SU-DHL-6 (cell line): ENCODE measurements around the gene TNFRSF18.

ENCODE experiments used
- H2AFZ ChIP-seq: fragments of 200-600 bp; sonication (generic); 2 replicates; pipeline ENCODE4 v1.6.1; 2014; ENCODE audit warnings: low read depth, mild to moderate bottlenecking, moderate library complexity, mixed read lengths, antibody characterized with exemption, low read length; ENCODE audit not compliant: severe bottlenecking
- H3F3A ChIP-seq: fragments of 200-600 bp; shearing (Covaris generic); 2 replicates; pipeline ENCODE4 v1.6.0; 2016; ENCODE audit warnings: antibody characterized with exemption, mild to moderate bottlenecking; ENCODE audit not compliant: insufficient read depth
- H3K27ac ChIP-seq: fragments of 200-600 bp; sonication (generic); 2 replicates; pipeline ENCODE4 v1.5.1; 2016; ENCODE audit warnings: low read depth, mild to moderate bottlenecking, low read length, moderate library complexity, mixed read lengths
- H3K27me3 ChIP-seq: fragments of 200-600 bp; sonication (generic), shearing (Covaris generic); 2 replicates; pipeline ENCODE4 v1.6.0; 2014; ENCODE audit warnings: mild to moderate bottlenecking, low read length
- H3K36me3 ChIP-seq: fragments of 200-600 bp; sonication (generic); 2 replicates; pipeline ENCODE4 v1.6.1; 2014; ENCODE audit warnings: mild to moderate bottlenecking, low read length, mixed read lengths
- H3K4me2 ChIP-seq: fragments of 300-600, 200-600 bp; shearing (Covaris generic), sonication (generic); 2 replicates; pipeline ENCODE4 v1.6.0; 2014; ENCODE audit warnings: low read length, low read depth, mild to moderate bottlenecking; ENCODE audit not compliant: poor library complexity, severe bottlenecking
- H3K4me3 ChIP-seq: fragments of 200-600 bp; sonication (generic); 2 replicates; pipeline ENCODE4 v1.5.1; 2014; ENCODE audit warnings: antibody characterized with exemption, low read length, mild to moderate bottlenecking, mixed read lengths; ENCODE audit not compliant: insufficient read depth, poor library complexity, severe bottlenecking
- H3K79me2 ChIP-seq: fragments of 200-600 bp; sonication (generic); 2 replicates; pipeline ENCODE4 v1.6.1; 2014; ENCODE audit warnings: mild to moderate bottlenecking, low read length, moderate library complexity; ENCODE audit not compliant: insufficient read depth
- H3K9ac ChIP-seq: fragments of 200-600 bp; sonication (generic); 2 replicates; pipeline ENCODE4 v1.7.0; 2014; ENCODE audit warnings: mild to moderate bottlenecking, low read length
- H3K9me2 ChIP-seq: fragments of 200-600 bp; sonication (generic); replicated peaks from 2 replicates; pipeline ENCODE4 v1.6.1; 2014; ENCODE audit warnings: low read length; ENCODE audit not compliant: insufficient read depth
- H3K9me3 ChIP-seq: fragments of 200-600 bp; sonication (generic); 2 replicates; pipeline ENCODE4 v1.6.1; 2014; ENCODE audit warnings: low read length, mixed read lengths; ENCODE audit not compliant: insufficient read depth
- H4K20me1 ChIP-seq: fragments of 200-600 bp; sonication (generic); 2 replicates; pipeline ENCODE4 v1.6.1; 2014; ENCODE audit warnings: low read depth, mild to moderate bottlenecking, antibody characterized with exemption, low read length, moderate library complexity, mixed read lengths
- CTCF ChIP-seq: fragments of 200-600 bp; sonication (generic); IDR thresholded peaks from one replicate; pipeline ENCODE4 v1.5.1; 2017; ENCODE audit warnings: antibody characterized with exemption, mild to moderate bottlenecking, low read length, moderate library complexity; ENCODE audit not compliant: insufficient read depth, poor library complexity, severe bottlenecking
- EZH2phosphoT487 ChIP-seq: fragments of 200-600 bp; sonication (generic), shearing (Covaris generic); conservative IDR thresholded peaks from 2 replicates; pipeline ENCODE4 v1.6.1; 2018; ENCODE audit warnings: mild to moderate bottlenecking, antibody characterized with exemption, low read length, moderate library complexity, mixed read lengths

Gene TNFRSF18

GRCh38 chr1:1202831-1203560 is 3.4 kb downstream of the TNFRSF18 start:
- Histone ChIP-seq H3K79me2 (no peaks in the 10 kb centered on the region), H3K27ac (no peak overlapping the region)
- no peak for TF ChIP-seq EZH2phosphoT487
- TF ChIP-seq CTCF: no peak

DNA sequence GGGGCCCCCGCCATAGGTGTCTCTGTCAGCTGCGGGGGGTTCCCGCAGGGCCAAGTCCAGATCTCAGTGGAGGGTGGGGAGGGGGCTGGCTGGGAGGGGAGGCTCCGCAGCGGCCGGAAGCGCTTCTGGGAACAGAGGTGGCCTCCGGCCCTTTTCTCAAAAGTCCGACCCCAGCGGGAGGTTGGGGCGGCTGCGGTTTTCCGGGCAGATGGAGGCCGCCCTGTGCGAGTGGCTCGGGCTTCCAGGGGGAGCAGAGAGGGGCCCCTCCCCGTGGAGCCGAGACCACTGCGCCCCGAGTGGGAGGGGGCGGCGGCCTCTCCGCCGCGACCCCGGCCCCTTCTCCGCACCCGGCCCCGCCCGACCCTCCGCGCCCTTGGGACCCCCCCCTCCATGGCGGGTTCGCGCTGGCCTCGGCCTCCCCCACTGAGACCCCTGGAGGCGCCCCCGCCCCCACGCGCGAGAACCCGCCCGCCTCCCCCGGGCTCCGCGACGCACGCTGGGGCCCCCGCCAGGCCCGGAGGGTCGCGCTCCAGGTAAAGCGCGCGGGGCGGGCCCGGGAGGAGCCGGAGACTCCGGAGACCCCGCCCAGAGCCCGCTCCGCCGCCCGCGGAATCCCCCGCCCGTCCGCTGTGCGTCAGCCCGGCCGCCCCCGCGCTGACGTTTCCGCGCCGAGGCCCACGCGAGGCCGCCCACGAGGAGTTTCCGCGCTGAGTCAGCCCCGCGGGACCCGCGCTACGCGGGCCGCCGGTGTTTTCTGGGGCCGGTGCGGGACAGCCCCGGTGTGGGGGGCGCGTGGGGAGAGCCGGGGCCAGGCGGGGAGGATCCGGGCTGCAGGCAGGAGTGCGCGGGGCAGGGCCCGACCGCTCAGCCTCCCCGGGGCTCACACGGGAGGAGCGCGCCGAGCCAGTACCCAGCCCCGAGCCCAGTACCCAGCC is 5.2 kb downstream of the TNFRSF18 start:
- Histone ChIP-seq H3K4me2 (no peak overlapping the region), H3K9ac (no peak overlapping the region), H3K27me3 (no peaks in the 10 kb centered on the region), H3K79me2 (no peaks in the 10 kb centered on the region), H3K9me2 (no peaks in the 10 kb centered on the region), H4K20me1 (no peaks in the 10 kb centered on the region), H3K4me3 (no peak overlapping the region), H3K27ac (no peak overlapping the region), H3K9me3 (no peaks in the 10 kb centered on the region), H3K36me3 (no peaks in the 10 kb centered on the region), H2AFZ (no peak overlapping the region), H3F3A (no peaks in the 10 kb centered on the region)
- TF ChIP-seq EZH2phosphoT487: no peak
- TF ChIP-seq CTCF: no peak

More at GRCh38 chr1:1202831-1203560, 3.4 kb downstream of the TNFRSF18 start:
- Histone ChIP-seq H3K4me2 (no peak overlapping the region), H3K36me3 (no peaks in the 10 kb centered on the region), H2AFZ (no peak overlapping the region), H3K9ac (no peak overlapping the region), H3K9me2 (no peaks in the 10 kb centered on the region), H4K20me1 (no peaks in the 10 kb centered on the region), H3K9me3 (no peaks in the 10 kb centered on the region), H3K27me3 (no peaks in the 10 kb centered on the region), H3F3A (no peaks in the 10 kb centered on the region), H3K4me3 (no peak overlapping the region)

- Histone ChIP-seq H2AFZ (no peak overlapping the region), H3K4me2 (no peak overlapping the region), H3K4me3 (no peak overlapping the region), H4K20me1 (no peaks in the 10 kb centered on the region), H3K9me2 (no peaks in the 10 kb centered on the region), H3K79me2 (no peaks in the 10 kb centered on the region), H3K9ac (no peak overlapping the region), H3K36me3 (no peaks in the 10 kb centered on the region), H3K27ac (no peak overlapping the region), H3F3A (no peaks in the 10 kb centered on the region), H3K27me3 (no peaks in the 10 kb centered on the region), H3K9me3 (no peaks in the 10 kb centered on the region)
- TF ChIP-seq CTCF (no peak), EZH2phosphoT487 (no peak)
These were observed 6.2 kb downstream of the TNFRSF18 start for GRCh38 chr1:1199961-1200875.
